ENCODE data around the gene TFF1.

TFF1 gene

GRCh38 chr21:42353623-42354022 lies 12.7 kb downstream of the TFF1 start:
- Histone ChIP-seq H3K9ac (ENCODE audit: low read depth in 1 of 2, low read length in 2 of 2) (no peak overlapping the region), H3K27ac (ENCODE audit: low read depth in 2 of 2, low read length in 2 of 2) (no peak overlapping the region), H3K27me3 (ENCODE audit: control insufficient read depth in 2 of 2, insufficient read depth in 2 of 2, low read length in 2 of 2) (no peaks in the 10 kb centered on the region), H3K9me3 (ENCODE audit: control insufficient read depth in 2 of 2, low read length in 2 of 2) (peaks cover 0 to 5% of the 10 kb centered on the region in 2 donors), H3K36me3 (ENCODE audit: control insufficient read depth in 2 of 2, insufficient read depth in 2 of 2, low read length in 2 of 2) (no peaks in the 10 kb centered on the region), H3K4me3 (ENCODE audit: low read length in 2 of 2) (no peak overlapping the region), H3K4me1 (ENCODE audit: control insufficient read depth in 2 of 2, insufficient read depth in 2 of 2, low read length in 2 of 2) (no peaks in the 10 kb centered on the region)

GRCh38 chr21:42352441-42353095 lies 13.8 kb downstream of the TFF1 start:
- Histone ChIP-seq H3K4me3 (ENCODE audit: low read length in 2 of 2) (no peak overlapping the region), H3K27ac (ENCODE audit: low read depth in 2 of 2, low read length in 2 of 2) (no peak overlapping the region), H3K36me3 (ENCODE audit: control insufficient read depth in 2 of 2, insufficient read depth in 2 of 2, low read length in 2 of 2) (no peaks in the 10 kb centered on the region), H3K9ac (ENCODE audit: low read depth in 1 of 2, low read length in 2 of 2) (no peak overlapping the region), H3K27me3 (ENCODE audit: control insufficient read depth in 2 of 2, insufficient read depth in 2 of 2, low read length in 2 of 2) (no peaks in the 10 kb centered on the region), H3K9me3 (ENCODE audit: control insufficient read depth in 2 of 2, low read length in 2 of 2) (peaks cover 0 to 5% of the 10 kb centered on the region in 2 donors), H3K4me1 (ENCODE audit: control insufficient read depth in 2 of 2, insufficient read depth in 2 of 2, low read length in 2 of 2) (no peaks in the 10 kb centered on the region)

- Histone ChIP-seq H3K9me3 (ENCODE audit: control insufficient read depth in 2 of 2, low read length in 2 of 2) (peaks cover 0 to 5% of the 10 kb centered on the region in 2 donors), H3K36me3 (ENCODE audit: control insufficient read depth in 2 of 2, insufficient read depth in 2 of 2, low read length in 2 of 2) (no peaks in the 10 kb centered on the region), H3K27ac (ENCODE audit: low read depth in 2 of 2, low read length in 2 of 2) (no peak overlapping the region), H3K4me1 (ENCODE audit: control insufficient read depth in 2 of 2, insufficient read depth in 2 of 2, low read length in 2 of 2) (no peaks in the 10 kb centered on the region), H3K27me3 (ENCODE audit: control insufficient read depth in 2 of 2, insufficient read depth in 2 of 2, low read length in 2 of 2) (no peaks in the 10 kb centered on the region), H3K9ac (ENCODE audit: low read depth in 1 of 2, low read length in 2 of 2) (no peak overlapping the region), H3K4me3 (ENCODE audit: low read length in 2 of 2) (no peak overlapping the region)
Measured at GRCh38 chr21:42351626-42352440, 14.5 kb downstream of the TFF1 start.

GRCh38 chr21:42350927-42351426 lies 15.4 kb downstream of the TFF1 start, which contains the start of gene TFF2:
TSS of gene TFF2 (minus strand) at chr21:42350994. CDS start at chr21:42350957, 37 bp downstream.
- peaks cover 0 to 2% of the 10 kb centered on the region in 2 donors for H3K9me3 ChIP-seq (ENCODE audit: control insufficient read depth in 2 of 2, low read length in 2 of 2)
- H3K27me3 ChIP-seq (ENCODE audit: control insufficient read depth in 2 of 2, insufficient read depth in 2 of 2, low read length in 2 of 2), result no peaks in the 10 kb centered on the region
- H3K9ac ChIP-seq (ENCODE audit: low read depth in 1 of 2, low read length in 2 of 2), result no peak within 1 kb of the TSS
- no peak within 1 kb of the TSS for H3K27ac ChIP-seq (ENCODE audit: low read depth in 2 of 2, low read length in 2 of 2)
- H3K36me3 ChIP-seq (ENCODE audit: control insufficient read depth in 2 of 2, insufficient read depth in 2 of 2, low read length in 2 of 2), result no peaks in the 10 kb centered on the region
- no peaks in the 10 kb centered on the region for H3K4me1 ChIP-seq (ENCODE audit: control insufficient read depth in 2 of 2, insufficient read depth in 2 of 2, low read length in 2 of 2)
- H3K4me3 ChIP-seq (ENCODE audit: low read length in 2 of 2), result no peak within 1 kb of the TSS

GRCh38 chr21:42350318-42350910 lies 15.9 kb downstream of the TFF1 start:
- Histone ChIP-seq H3K4me3 (ENCODE audit: low read length in 2 of 2) (no peak overlapping the region), H3K9ac (ENCODE audit: low read depth in 1 of 2, low read length in 2 of 2) (no peak overlapping the region), H3K4me1 (ENCODE audit: control insufficient read depth in 2 of 2, insufficient read depth in 2 of 2, low read length in 2 of 2) (no peaks in the 10 kb centered on the region), H3K9me3 (ENCODE audit: control insufficient read depth in 2 of 2, low read length in 2 of 2) (no peaks in the 10 kb centered on the region), H3K27ac (ENCODE audit: low read depth in 2 of 2, low read length in 2 of 2) (no peak overlapping the region), H3K27me3 (ENCODE audit: control insufficient read depth in 2 of 2, insufficient read depth in 2 of 2, low read length in 2 of 2) (no peaks in the 10 kb centered on the region), H3K36me3 (ENCODE audit: control insufficient read depth in 2 of 2, insufficient read depth in 2 of 2, low read length in 2 of 2) (no peaks in the 10 kb centered on the region)

- Histone ChIP-seq H3K4me3 (ENCODE audit: low read length in 2 of 2) (no peak overlapping the region), H3K9ac (ENCODE audit: low read depth in 1 of 2, low read length in 2 of 2) (no peak overlapping the region), H3K4me1 (ENCODE audit: control insufficient read depth in 2 of 2, insufficient read depth in 2 of 2, low read length in 2 of 2) (no peaks in the 10 kb centered on the region), H3K36me3 (ENCODE audit: control insufficient read depth in 2 of 2, insufficient read depth in 2 of 2, low read length in 2 of 2) (no peaks in the 10 kb centered on the region), H3K27me3 (ENCODE audit: control insufficient read depth in 2 of 2, insufficient read depth in 2 of 2, low read length in 2 of 2) (no peaks in the 10 kb centered on the region), H3K9me3 (ENCODE audit: control insufficient read depth in 2 of 2, low read length in 2 of 2) (no peaks in the 10 kb centered on the region), H3K27ac (ENCODE audit: low read depth in 2 of 2, low read length in 2 of 2) (no peak overlapping the region)
Measured at GRCh38 chr21:42349420-42350317, 16.7 kb downstream of the TFF1 start.

GRCh38 chr21:42348762-42349161 lies 17.6 kb downstream of the TFF1 start:
- no peaks in the 10 kb centered on the region for H3K9me3 ChIP-seq (ENCODE audit: control insufficient read depth in 2 of 2, low read length in 2 of 2)
- no peak overlapping the region for H3K9ac ChIP-seq (ENCODE audit: low read depth in 1 of 2, low read length in 2 of 2)
- H3K4me3 ChIP-seq (ENCODE audit: low read length in 2 of 2), result no peak overlapping the region
- no peaks in the 10 kb centered on the region for H3K36me3 ChIP-seq (ENCODE audit: control insufficient read depth in 2 of 2, insufficient read depth in 2 of 2, low read length in 2 of 2)
- H3K27ac ChIP-seq (ENCODE audit: low read depth in 2 of 2, low read length in 2 of 2), result no peak overlapping the region
- H3K4me1 ChIP-seq (ENCODE audit: control insufficient read depth in 2 of 2, insufficient read depth in 2 of 2, low read length in 2 of 2), result no peaks in the 10 kb centered on the region
- H3K27me3 ChIP-seq (ENCODE audit: control insufficient read depth in 2 of 2, insufficient read depth in 2 of 2, low read length in 2 of 2), result no peaks in the 10 kb centered on the region

GRCh38 chr21:42347601-42348327 lies 18.6 kb downstream of the TFF1 start:
- H3K9ac ChIP-seq (ENCODE audit: low read depth in 1 of 2, low read length in 2 of 2), result no peak overlapping the region
- no peaks in the 10 kb centered on the region for H3K36me3 ChIP-seq (ENCODE audit: control insufficient read depth in 2 of 2, insufficient read depth in 2 of 2, low read length in 2 of 2)
- H3K9me3 ChIP-seq (ENCODE audit: control insufficient read depth in 2 of 2, low read length in 2 of 2), result no peaks in the 10 kb centered on the region
- no peak overlapping the region for H3K27ac ChIP-seq (ENCODE audit: low read depth in 2 of 2, low read length in 2 of 2)
- no peak overlapping the region for H3K4me3 ChIP-seq (ENCODE audit: low read length in 2 of 2)
- no peaks in the 10 kb centered on the region for H3K4me1 ChIP-seq (ENCODE audit: control insufficient read depth in 2 of 2, insufficient read depth in 2 of 2, low read length in 2 of 2)
- H3K27me3 ChIP-seq (ENCODE audit: control insufficient read depth in 2 of 2, insufficient read depth in 2 of 2, low read length in 2 of 2), result no peaks in the 10 kb centered on the region

GRCh38 chr21:42346866-42347600 lies 19.3 kb downstream of the TFF1 start:
- no peaks in the 10 kb centered on the region for H3K27me3 ChIP-seq (ENCODE audit: control insufficient read depth in 2 of 2, insufficient read depth in 2 of 2, low read length in 2 of 2)
- H3K9ac ChIP-seq (ENCODE audit: low read depth in 1 of 2, low read length in 2 of 2), result no peak overlapping the region
- H3K9me3 ChIP-seq (ENCODE audit: control insufficient read depth in 2 of 2, low read length in 2 of 2), result no peaks in the 10 kb centered on the region
- H3K27ac ChIP-seq (ENCODE audit: low read depth in 2 of 2, low read length in 2 of 2), result no peak overlapping the region
- H3K36me3 ChIP-seq (ENCODE audit: control insufficient read depth in 2 of 2, insufficient read depth in 2 of 2, low read length in 2 of 2), result no peaks in the 10 kb centered on the region
- H3K4me1 ChIP-seq (ENCODE audit: control insufficient read depth in 2 of 2, insufficient read depth in 2 of 2, low read length in 2 of 2), result no peaks in the 10 kb centered on the region
- H3K4me3 ChIP-seq (ENCODE audit: low read length in 2 of 2), result no peak overlapping the region

Data from mucosa of rectum (tissue), 2 donors.